ENCODE measurements around the gene ATF3. TPM values are rescaled to one million over a fixed set of nuclear protein-coding genes. Genes with fewer than 3 reads are reported as not detected.
"Not testable (repeated sequence)": the region's sequence is repeated elsewhere in the genome, so short reads cannot be mapped to it uniquely, and the experiment has no call there.

The ATF3 gene
- total RNA-seq, 2 experiments from 2014 or later, result 2.7 to 2.9 TPM

- Histone ChIP-seq H3K4me3 (ENCODE audit: low read depth, low read length, poor library complexity, severe bottlenecking) (no peak overlapping the region), H3K9me2 (ENCODE audit: insufficient read depth, low read length) (no peaks in the 10 kb centered on the region), H3K27ac (ENCODE audit: low read depth, low read length, poor library complexity, severe bottlenecking) (no peak overlapping the region), H3K4me2 (ENCODE audit: low read length) (no peak overlapping the region), H3K79me2 (ENCODE audit: insufficient read depth, low read depth, low read length) (no peaks in the 10 kb centered on the region), H3K4me1 (ENCODE audit: insufficient read depth, low read length, poor library complexity, severe bottlenecking) (peaks cover 15% of the 10 kb centered on the region), H2AFZ (ENCODE audit: low read length) (no peak overlapping the region), H3K9me3 (ENCODE audit: low read length) (no peaks in the 10 kb centered on the region), H4K20me1 (ENCODE audit: insufficient read depth, low read length) (no peaks in the 10 kb centered on the region), H3K36me3 (ENCODE audit: insufficient read depth, low read length) (no peaks in the 10 kb centered on the region)
- BruUV-seq (replicated peaks), result no TSS peak
- intact Hi-C loops (cut with micrococcal nuclease; ENCODE audit: unreplicated experiment), result no loop called here
- DNase-seq (ENCODE audit: low spot score), result no peak
- TF ChIP-seq EZH2phosphoT487 (IDR thresholded peaks at IDR 0.05; ENCODE audit: borderline replicate concordance, low read depth, low read length), result no peak
- no peak for TF ChIP-seq CTCF (conservative IDR thresholded peaks at IDR 0.05; ENCODE audit: low read length)
- POLR2A ChIA-PET, result no interaction called here
- CTCF ChIA-PET (ENCODE audit: unreplicated experiment), result no interaction called here
Observed at GRCh38 chr1:212656730-212657129, 48.2 kb downstream of the ATF3 start.

- BruUV-seq (replicated peaks), result not testable (repeated sequence)
Observed at GRCh38 chr1:212658250-212658649, 49.7 kb downstream of the ATF3 start.

GRCh38 chr1:212664409-212665199, 56.0 kb downstream of the ATF3 start:
- no peaks in the 10 kb centered on the region for H3K9me3 ChIP-seq (ENCODE audit: low read length)
- no peak overlapping the region for H3K4me3 ChIP-seq (ENCODE audit: low read depth, low read length, poor library complexity, severe bottlenecking)
- H3K9me2 ChIP-seq (ENCODE audit: insufficient read depth, low read length), result no peaks in the 10 kb centered on the region
- no TSS peak for BruUV-seq (replicated peaks)
- no peaks in the 10 kb centered on the region for H3K79me2 ChIP-seq (ENCODE audit: insufficient read depth, low read depth, low read length)
- H4K20me1 ChIP-seq (ENCODE audit: insufficient read depth, low read length), result no peaks in the 10 kb centered on the region
- no peak for DNase-seq (ENCODE audit: low spot score)
- intact Hi-C loops (cut with micrococcal nuclease; ENCODE audit: unreplicated experiment), result loop anchor here (1.0 to 5.0 kb wide), 4 partner anchors 57 to 331 kb away; partner anchors contain the start of gene ATF3
- TF ChIP-seq EZH2phosphoT487 (IDR thresholded peaks at IDR 0.05; ENCODE audit: borderline replicate concordance, low read depth, low read length), result no peak
- no peak for TF ChIP-seq CTCF (conservative IDR thresholded peaks at IDR 0.05; ENCODE audit: low read length)
- ChIA-PET POLR2A (interaction anchor here (0.6 to 0.8 kb wide), 2 partner anchors 38 to 604 kb away, joined by 3 read pairs; no protein-coding TSS in a partner anchor), CTCF (ENCODE audit: unreplicated experiment) (interaction anchor here (0.5 to 1.4 kb wide), 9 partner anchors 12 to 207 kb away, joined by 3 to 5 read pairs (median 3); partner anchors contain the start of genes NSL1 and TATDN3)
- peaks cover 7% of the 10 kb centered on the region for H3K4me1 ChIP-seq (ENCODE audit: insufficient read depth, low read length, poor library complexity, severe bottlenecking)
- H3K4me2 ChIP-seq (ENCODE audit: low read length), result no peak overlapping the region
- H3K36me3 ChIP-seq (ENCODE audit: insufficient read depth, low read length), result no peaks in the 10 kb centered on the region
- H3K27ac ChIP-seq (ENCODE audit: low read depth, low read length, poor library complexity, severe bottlenecking), result no peak overlapping the region
- no peak overlapping the region for H2AFZ ChIP-seq (ENCODE audit: low read length)

More at GRCh38 chr1:212658250-212658649, 49.7 kb downstream of the ATF3 start:
- H3K4me1 ChIP-seq (ENCODE audit: insufficient read depth, low read length, poor library complexity, severe bottlenecking); H3K4me2 ChIP-seq (ENCODE audit: low read length); intact Hi-C loops (cut with micrococcal nuclease; ENCODE audit: unreplicated experiment); H3K79me2 ChIP-seq (ENCODE audit: insufficient read depth, low read depth, low read length); H3K27ac ChIP-seq (ENCODE audit: low read depth, low read length, poor library complexity, severe bottlenecking); H3K9me2 ChIP-seq (ENCODE audit: insufficient read depth, low read length); CTCF ChIA-PET (ENCODE audit: unreplicated experiment); H3K36me3 ChIP-seq (ENCODE audit: insufficient read depth, low read length); H3K9me3 ChIP-seq (ENCODE audit: low read length); DNase-seq (ENCODE audit: low spot score); H3K4me3 ChIP-seq (ENCODE audit: low read depth, low read length, poor library complexity, severe bottlenecking); H2AFZ ChIP-seq (ENCODE audit: low read length); H4K20me1 ChIP-seq (ENCODE audit: insufficient read depth, low read length); POLR2A ChIA-PET: not testable (repeated sequence)
